Measurements from ENCODE around the gene RORB.

GRCh38 chr9:74557571-74557970, 60.4 kb downstream of the RORB start:
- TF ChIP-seq CTCF (IDR thresholded peaks at IDR 0.05) (no peak), POLR2A (IDR thresholded peaks at IDR 0.05) (no peak)

Measured in esophagus squamous epithelium (tissue), 4 donors.